Measurements from ENCODE around the gene IGF1R. TPM values are rescaled to one million over a fixed set of nuclear protein-coding genes. Genes with fewer than 3 reads are reported as not detected.

Gene IGF1R
- total RNA-seq, 1 experiment from 2014 or later = 125 TPM

- TF ChIP-seq, protein P1, sequence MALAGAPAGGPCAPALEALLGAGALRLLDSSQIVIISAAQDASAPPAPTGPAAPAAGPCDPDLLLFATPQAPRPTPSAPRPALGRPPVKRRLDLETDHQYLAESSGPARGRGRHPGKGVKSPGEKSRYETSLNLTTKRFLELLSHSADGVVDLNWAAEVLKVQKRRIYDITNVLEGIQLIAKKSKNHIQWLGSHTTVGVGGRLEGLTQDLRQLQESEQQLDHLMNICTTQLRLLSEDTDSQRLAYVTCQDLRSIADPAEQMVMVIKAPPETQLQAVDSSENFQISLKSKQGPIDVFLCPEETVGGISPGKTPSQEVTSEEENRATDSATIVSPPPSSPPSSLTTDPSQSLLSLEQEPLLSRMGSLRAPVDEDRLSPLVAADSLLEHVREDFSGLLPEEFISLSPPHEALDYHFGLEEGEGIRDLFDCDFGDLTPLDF (CRISPR knock-in tag; IDR thresholded peaks at IDR 0.05) = no peak
- TF ChIP-seq SP1 (CRISPR knock-in tag; conservative IDR thresholded peaks at IDR 0.05) (no peak), ATF1 (CRISPR knock-in tag; IDR thresholded peaks at IDR 0.05) (no peak), ZNF263 (CRISPR knock-in tag; IDR thresholded peaks at IDR 0.05; ENCODE audit: low read depth) (no peak), SMAD3 (CRISPR knock-in tag; IDR thresholded peaks at IDR 0.05; ENCODE audit: borderline replicate concordance) (no peak), IRF2 (CRISPR knock-in tag; IDR thresholded peaks at IDR 0.05; ENCODE audit: borderline replicate concordance, low read depth) (no peak), NR3C1 (CRISPR knock-in tag; conservative IDR thresholded peaks at IDR 0.05; ENCODE audit: low read depth) (no peak), AR (CRISPR knock-in tag; IDR thresholded peaks at IDR 0.05) (no peak), ETV6 (CRISPR knock-in tag; IDR thresholded peaks at IDR 0.05) (no peak)
These were observed 259.7 kb downstream of the IGF1R start (continued) for GRCh38 chr15:98907927-98908471.

DNA sequence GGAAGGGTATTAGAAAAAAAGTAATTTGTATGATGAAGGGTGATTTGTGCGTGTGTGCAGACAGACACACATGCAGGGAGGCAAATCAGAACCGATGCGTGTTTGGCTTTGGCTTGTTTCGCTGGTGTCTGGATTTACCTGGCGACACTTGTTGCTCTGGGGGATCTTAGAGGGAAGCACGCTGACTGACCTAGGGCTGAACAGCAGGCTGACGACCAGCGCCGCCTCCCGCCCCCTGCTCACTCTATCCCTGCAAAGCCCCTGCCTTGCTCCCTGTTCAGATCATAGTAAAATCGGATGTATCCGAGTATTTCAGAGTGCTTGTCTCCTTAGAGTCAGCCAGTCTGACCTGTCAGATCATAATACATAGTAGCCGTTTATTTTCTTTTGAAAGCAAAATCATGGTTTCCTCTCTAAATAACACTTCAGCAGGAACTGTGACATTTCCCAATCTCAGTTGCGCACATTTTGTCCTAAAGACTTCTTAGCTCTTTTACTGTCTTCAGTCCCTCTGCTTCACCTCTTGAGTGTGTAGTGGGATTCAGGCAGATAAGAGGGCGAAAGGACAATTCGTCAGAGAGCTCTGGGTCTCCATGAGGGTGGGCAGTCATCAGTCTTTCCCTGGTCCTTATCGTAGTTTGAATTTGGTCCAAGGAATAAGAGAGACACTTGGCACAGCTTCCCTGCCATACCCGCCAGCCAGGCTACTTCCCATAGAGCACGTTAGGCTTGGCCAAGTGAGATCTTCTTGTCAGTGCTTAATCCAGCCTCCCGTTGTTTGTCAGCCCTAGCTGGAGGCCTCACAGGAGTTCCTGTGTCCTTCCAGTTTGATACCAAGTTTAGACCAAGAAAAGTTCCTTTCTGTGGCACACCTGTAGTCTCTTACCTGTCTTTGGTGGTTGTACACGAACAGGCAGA, 261.9 kb downstream of the IGF1R start:
- Mint-ChIP-seq H3K4me3 (no peak overlapping the region), H3K9me3 (no peaks in the 10 kb centered on the region), H3K27ac (no peak overlapping the region), H3K36me3 (peaks cover 51% of the 10 kb centered on the region), H3K4me1 (peaks cover 15% of the 10 kb centered on the region), H3K27me3 (ENCODE audit: low read depth) (no peaks in the 10 kb centered on the region)
- ChIA-PET CTCF (interaction anchor here (1.2 kb wide), 1 partner anchor 166 kb away, joined by 3 read pairs; no protein-coding TSS in a partner anchor), POLR2A (no interaction called here)
- ATAC-seq (no peak), DNase-seq (ENCODE audit: low spot score) (no peak)
- TF ChIP-seq ZNF263 (CRISPR knock-in tag; IDR thresholded peaks at IDR 0.05; ENCODE audit: low read depth) (no peak), ESRRA (CRISPR knock-in tag; IDR thresholded peaks at IDR 0.05; ENCODE audit: borderline replicate concordance) (no peak), NR3C1 (CRISPR knock-in tag; conservative IDR thresholded peaks at IDR 0.05; ENCODE audit: low read depth) (no peak), FOXJ3 (CRISPR knock-in tag; IDR thresholded peaks at IDR 0.05; ENCODE audit: borderline replicate concordance) (no peak), OVOL2 (CRISPR knock-in tag; IDR thresholded peaks at IDR 0.05; ENCODE audit: borderline replicate concordance) (no peak), CREM (CRISPR knock-in tag; IDR thresholded peaks at IDR 0.05) (no peak), NR1H2 (CRISPR knock-in tag; IDR thresholded peaks at IDR 0.05) (no peak), FOXK1 (CRISPR knock-in tag; IDR thresholded peaks at IDR 0.05) (no peak), TP53 (CRISPR knock-in tag; IDR thresholded peaks at IDR 0.05) (no peak), HMGXB4 (CRISPR knock-in tag; IDR thresholded peaks at IDR 0.05) (no peak), SP1 (CRISPR knock-in tag; conservative IDR thresholded peaks at IDR 0.05) (no peak), NFATC4 (CRISPR knock-in tag; IDR thresholded peaks at IDR 0.05) (no peak)
- TF ChIP-seq, protein P2, sequence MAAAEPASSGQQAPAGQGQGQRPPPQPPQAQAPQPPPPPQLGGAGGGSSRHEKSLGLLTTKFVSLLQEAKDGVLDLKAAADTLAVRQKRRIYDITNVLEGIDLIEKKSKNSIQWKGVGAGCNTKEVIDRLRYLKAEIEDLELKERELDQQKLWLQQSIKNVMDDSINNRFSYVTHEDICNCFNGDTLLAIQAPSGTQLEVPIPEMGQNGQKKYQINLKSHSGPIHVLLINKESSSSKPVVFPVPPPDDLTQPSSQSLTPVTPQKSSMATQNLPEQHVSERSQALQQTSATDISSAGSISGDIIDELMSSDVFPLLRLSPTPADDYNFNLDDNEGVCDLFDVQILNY (CRISPR knock-in tag; IDR thresholded peaks at IDR 0.05) = no peak
- TF ChIP-seq, protein P3, sequence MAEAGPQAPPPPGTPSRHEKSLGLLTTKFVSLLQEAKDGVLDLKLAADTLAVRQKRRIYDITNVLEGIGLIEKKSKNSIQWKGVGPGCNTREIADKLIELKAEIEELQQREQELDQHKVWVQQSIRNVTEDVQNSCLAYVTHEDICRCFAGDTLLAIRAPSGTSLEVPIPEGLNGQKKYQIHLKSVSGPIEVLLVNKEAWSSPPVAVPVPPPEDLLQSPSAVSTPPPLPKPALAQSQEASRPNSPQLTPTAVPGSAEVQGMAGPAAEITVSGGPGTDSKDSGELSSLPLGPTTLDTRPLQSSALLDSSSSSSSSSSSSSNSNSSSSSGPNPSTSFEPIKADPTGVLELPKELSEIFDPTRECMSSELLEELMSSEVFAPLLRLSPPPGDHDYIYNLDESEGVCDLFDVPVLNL (CRISPR knock-in tag; IDR thresholded peaks at IDR 0.05; ENCODE audit: borderline replicate concordance, low read depth) = no peak
- TF ChIP-seq, protein P4, sequence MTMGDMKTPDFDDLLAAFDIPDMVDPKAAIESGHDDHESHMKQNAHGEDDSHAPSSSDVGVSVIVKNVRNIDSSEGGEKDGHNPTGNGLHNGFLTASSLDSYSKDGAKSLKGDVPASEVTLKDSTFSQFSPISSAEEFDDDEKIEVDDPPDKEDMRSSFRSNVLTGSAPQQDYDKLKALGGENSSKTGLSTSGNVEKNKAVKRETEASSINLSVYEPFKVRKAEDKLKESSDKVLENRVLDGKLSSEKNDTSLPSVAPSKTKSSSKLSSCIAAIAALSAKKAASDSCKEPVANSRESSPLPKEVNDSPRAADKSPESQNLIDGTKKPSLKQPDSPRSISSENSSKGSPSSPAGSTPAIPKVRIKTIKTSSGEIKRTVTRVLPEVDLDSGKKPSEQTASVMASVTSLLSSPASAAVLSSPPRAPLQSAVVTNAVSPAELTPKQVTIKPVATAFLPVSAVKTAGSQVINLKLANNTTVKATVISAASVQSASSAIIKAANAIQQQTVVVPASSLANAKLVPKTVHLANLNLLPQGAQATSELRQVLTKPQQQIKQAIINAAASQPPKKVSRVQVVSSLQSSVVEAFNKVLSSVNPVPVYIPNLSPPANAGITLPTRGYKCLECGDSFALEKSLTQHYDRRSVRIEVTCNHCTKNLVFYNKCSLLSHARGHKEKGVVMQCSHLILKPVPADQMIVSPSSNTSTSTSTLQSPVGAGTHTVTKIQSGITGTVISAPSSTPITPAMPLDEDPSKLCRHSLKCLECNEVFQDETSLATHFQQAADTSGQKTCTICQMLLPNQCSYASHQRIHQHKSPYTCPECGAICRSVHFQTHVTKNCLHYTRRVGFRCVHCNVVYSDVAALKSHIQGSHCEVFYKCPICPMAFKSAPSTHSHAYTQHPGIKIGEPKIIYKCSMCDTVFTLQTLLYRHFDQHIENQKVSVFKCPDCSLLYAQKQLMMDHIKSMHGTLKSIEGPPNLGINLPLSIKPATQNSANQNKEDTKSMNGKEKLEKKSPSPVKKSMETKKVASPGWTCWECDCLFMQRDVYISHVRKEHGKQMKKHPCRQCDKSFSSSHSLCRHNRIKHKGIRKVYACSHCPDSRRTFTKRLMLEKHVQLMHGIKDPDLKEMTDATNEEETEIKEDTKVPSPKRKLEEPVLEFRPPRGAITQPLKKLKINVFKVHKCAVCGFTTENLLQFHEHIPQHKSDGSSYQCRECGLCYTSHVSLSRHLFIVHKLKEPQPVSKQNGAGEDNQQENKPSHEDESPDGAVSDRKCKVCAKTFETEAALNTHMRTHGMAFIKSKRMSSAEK (CRISPR knock-in tag; IDR thresholded peaks at IDR 0.05; ENCODE audit: borderline replicate concordance) = no peak

Measured in WTC11 (cell line).